A549 (cell line): ENCODE data around the gene SLC43A3. TPM values are rescaled to one million over a fixed set of nuclear protein-coding genes. Genes with fewer than 3 reads are reported as not detected.

Experiments
- ATAC-seq, 2 experiments: fragments of 200-7000 bp in 1 of 2; fragments of >200 bp in 1 of 2; cut with Nextera tagmentation in 1 of 2; cut with Tn5 transposase in 1 of 2; 3 replicates each; pipeline versions ENCODE4 v1.8.0 to v1.9.1; 2018 to 2020; ENCODE audit warnings: mild to moderate bottlenecking in 1 of 2, moderate library complexity in 1 of 2
- CTCF ChIA-PET: fragments of 300-600 bp; sonication (Branson Sonifier 250); formaldehyde crosslinking; extraction: SDS; loops from one replicate; lab custom pipeline; 2021; ENCODE audit warnings: antibody characterized with exemption, inconsistent platforms; lab: Yijun Ruan, JAX
- POLR2A ChIA-PET: fragments of 350-600 bp; formaldehyde crosslinking; extraction: SDS; loops from one replicate; lab custom pipeline; 2021; ENCODE audit warnings: antibody characterized with exemption, inconsistent platforms; lab: Yijun Ruan, JAX
- DNase-seq, 2 experiments: peaks; one replicate each; pipeline versions ENCODE4 v3.0.0 to v3.0.0-alpha.2; 2011 to 2016; ENCODE audit warnings: low read depth in 1 of 2, low spot score in 1 of 2
- FAIRE-seq: peaks from 2 replicates; lab custom pipeline; 2011; peaks lifted over from hg19 to GRCh38; lab: Jason Lieb, UNC
- H3K27ac ChIP-seq, 2 experiments: fragments of >200 bp; sonication (Bioruptor Twin); formaldehyde crosslinking; 3 replicates each; pipeline ENCODE4 v1.5.1; 2016 to 2017
- H3K4me1 ChIP-seq: fragments of >200 bp; sonication (Bioruptor Twin); formaldehyde crosslinking; 3 replicates; pipeline ENCODE4 v1.6.1; 2016
- H3K4me2 ChIP-seq: fragments of >200 bp; sonication (Bioruptor Twin); formaldehyde crosslinking; 3 replicates; pipeline ENCODE4 v1.6.1; 2016
- H3K4me3 ChIP-seq: fragments of >200 bp; sonication (Bioruptor Twin); formaldehyde crosslinking; 3 replicates; pipeline ENCODE4 v1.5.1; 2016
- H3K9me3 ChIP-seq: fragments of >200 bp; sonication (Bioruptor Twin); formaldehyde crosslinking; 3 replicates; pipeline ENCODE4 v1.6.1; 2016
- ATOH8 ChIP-seq: fragments of 250-450 bp; sonication (Bioruptor Pico); IDR thresholded peaks from 2 replicates; pipeline ENCODE4 v1.5.0; 2020; ENCODE audit warnings: low read depth, mild to moderate bottlenecking, moderate library complexity
- CEBPB ChIP-seq, 2 experiments: fragments of >200 bp in 1 of 2; sonication (Bioruptor Twin) in 1 of 2; formaldehyde crosslinking in 1 of 2; IDR thresholded peaks; 2 replicates each; pipeline ENCODE4 v1.6.1; 2012 to 2016
- CTCF ChIP-seq: fragments of >200 bp; sonication (Bioruptor Twin); formaldehyde crosslinking; IDR thresholded peaks from 3 replicates; pipeline ENCODE4 v1.5.1; 2016
- EP300 ChIP-seq, 2 experiments: fragments of >200 bp; sonication (Bioruptor Twin); formaldehyde crosslinking; IDR thresholded peaks; 2 replicates in 1 of 2; 3 replicates in 1 of 2; pipeline ENCODE4 v1.6.1; 2016 to 2017
- FOSL2 ChIP-seq, 2 experiments: fragments of 450-650 bp in 1 of 2; fragments of >200 bp in 1 of 2; sonication (Bioruptor Twin) in 1 of 2; formaldehyde crosslinking; IDR thresholded peaks; 2 replicates each; pipeline versions ENCODE4 v1.5.0 to v1.6.1; 2016 to 2020; ENCODE audit warnings: mild to moderate bottlenecking in 1 of 2, moderate library complexity in 1 of 2
- FOXS1 ChIP-seq: fragments of 250-450 bp; sonication (Bioruptor Pico); IDR thresholded peaks from 2 replicates; pipeline ENCODE4 v1.5.0; 2020; ENCODE audit warnings: mild to moderate bottlenecking, moderate library complexity
- GATA3 ChIP-seq: IDR thresholded peaks from 2 replicates; pipeline ENCODE4 v1.6.1; 2012; ENCODE audit warnings: borderline replicate concordance
- HOXB5 ChIP-seq: fragments of 250-450 bp; sonication (Bioruptor Pico); IDR thresholded peaks from 2 replicates; pipeline ENCODE4 v1.5.0; 2020; ENCODE audit warnings: mild to moderate bottlenecking, moderate library complexity
- JUN ChIP-seq, 2 experiments: fragments of >200 bp; sonication (Bioruptor Twin); formaldehyde crosslinking; IDR thresholded peaks; 2 replicates in 1 of 2; 3 replicates in 1 of 2; pipeline ENCODE4 v1.6.1; 2016 to 2017
- JUNB ChIP-seq: fragments of >200 bp; sonication (Bioruptor Twin); formaldehyde crosslinking; IDR thresholded peaks from 2 replicates; pipeline ENCODE4 v1.6.1; 2016
- MAFK ChIP-seq: fragments of 450-650 bp; IDR thresholded peaks from 2 replicates; pipeline ENCODE4 v1.6.1; 2014; ENCODE audit not compliant: partially characterized antibody
- MAX ChIP-seq: IDR thresholded peaks from 2 replicates; pipeline ENCODE4 v1.6.1; 2012
- NR3C1 ChIP-seq: fragments of >200 bp; sonication (Bioruptor Twin); formaldehyde crosslinking; IDR thresholded peaks from 3 replicates; pipeline ENCODE4 v1.6.1; 2017
- PHF8 ChIP-seq: fragments of 200-600 bp; sonication (generic); IDR thresholded peaks from 2 replicates; pipeline ENCODE4 v1.6.1; 2016; ENCODE audit warnings: low read depth, mild to moderate bottlenecking, antibody characterized with exemption, moderate library complexity, borderline replicate concordance
- RAD21 ChIP-seq, 2 experiments: fragments of >200 bp in 1 of 2; sonication (Bioruptor Twin) in 1 of 2; formaldehyde crosslinking in 1 of 2; IDR thresholded peaks in 1 of 2; conservative IDR thresholded peaks in 1 of 2; 2 replicates in 1 of 2; 3 replicates in 1 of 2; pipeline ENCODE4 v1.6.1; 2012 to 2018; ENCODE audit warnings: inconsistent platforms in 1 of 2
- SMC3 ChIP-seq: fragments of >200 bp; sonication (Bioruptor Twin); formaldehyde crosslinking; IDR thresholded peaks from 3 replicates; pipeline ENCODE4 v1.6.1; 2018; ENCODE audit warnings: inconsistent platforms
- WGBS: methylation state at CpG from one replicate; pipeline ENCODE4 v1.1.6; 2017; ENCODE audit errors: missing lambda C conversion rate; 5-methylcytosine and 5-hydroxymethylcytosine counted together
- polyA plus RNA-seq, 4 experiments: library from polyadenylated mRNA; depleted of rRNA in 3 of 4; stranded (reverse); fragments of >200 nt; fragmentation: RNase III in 1 of 4; extraction: RNeasy Plus Mini Kit Qiagen cat#74134 plus additional on column Dnase treatment in 1 of 4; gene quantifications; 2 replicates in 3 of 4; 3 replicates in 1 of 4; pipeline ENCODE4 v1.2.3, GENCODE V29; 2011 to 2017
- TF ChIP-seq, protein P1 (sequence below): fragments of >200 bp; sonication (Bioruptor Twin); formaldehyde crosslinking; IDR thresholded peaks from 3 replicates; pipeline ENCODE4 v1.6.1; 2016
- TF ChIP-seq, protein P2 (sequence below): fragments of >200 bp; sonication (Bioruptor Twin); formaldehyde crosslinking; IDR thresholded peaks from 2 replicates; pipeline ENCODE4 v1.6.1; 2016

Gene SLC43A3
- polyA plus RNA-seq, 2 of the 4 experiments (the other 2 are of a cell fraction): 0.12 to 0.30 TPM

GRCh38 chr11:57436031-57436430 is 9.1 kb upstream of the SLC43A3 start:
- H3K9me3 ChIP-seq: no peaks in the 10 kb centered on the region
- ATAC-seq: no peak
- H3K27ac ChIP-seq: peak overlapping the region; percentile 41 to 80; a peak in 5 of 6 replicates
- H3K4me1 ChIP-seq: peaks cover 36% of the 10 kb centered on the region
- 77% methylated on average over 7 of the region's 7 CpGs for WGBS
- H3K4me3 ChIP-seq: no peak overlapping the region
- POLR2A ChIA-PET: interaction anchor here (0.6 kb wide), 1 partner anchor 13 kb away, joined by 3 read pairs; no protein-coding TSS in a partner anchor
- DNase-seq: no peak
- no peak for TF ChIP-seq NR3C1
- no peak for TF ChIP-seq FOSL2 (IDR thresholded peaks at IDR 0.05)
- peak; percentile 60; the same call in 1 of the 2 replicates for TF ChIP-seq FOSL2 (CRISPR knock-in tag; IDR thresholded peaks at IDR 0.05)
- CTCF ChIA-PET: interaction anchor here (0.8 to 2.5 kb wide), 7 partner anchors 8 to 91 kb away, joined by 3 to 21 read pairs (median 5); partner anchors contain the start of gene RTN4RL2
- no peak overlapping the region for H3K4me2 ChIP-seq
- FAIRE-seq: no peak

- peak; percentile 98 for FAIRE-seq
- peak overlapping the region; percentile 56 for H3K4me2 ChIP-seq
- CTCF ChIA-PET: interaction anchor here (0.5 to 6.1 kb wide), 6 partner anchors 9 to 784 kb away, joined by 3 to 37 read pairs (median 3); no protein-coding TSS in a partner anchor
- peak; percentile 88 to 95 for ATAC-seq
- no peaks in the 10 kb centered on the region for H3K9me3 ChIP-seq
- DNase-seq: peak; percentile 69 to 89
- 54% methylated on average over 15 of the region's 15 CpGs for WGBS
- H3K27ac ChIP-seq: peak overlapping the region; percentile 75 to 80
- H3K4me1 ChIP-seq: peaks cover 36% of the 10 kb centered on the region
- POLR2A ChIA-PET: interaction anchor here (1.0 kb wide), 1 partner anchor 74 kb away, joined by 3 read pairs; no protein-coding TSS in a partner anchor
- TF ChIP-seq RAD21 (conservative IDR thresholded peaks at IDR 0.05 in 1 of 2, IDR thresholded peaks at IDR 0.05 in 1 of 2) (peak in 1 of 2 experiments; percentile 41; a peak in 1 of 5 replicates), PHF8 (no peak), CEBPB (IDR thresholded peaks at IDR 0.05) (peak; percentile 100), MAFK (peak; percentile 1), EP300 (IDR thresholded peaks at IDR 0.05) (peak; percentile 84 to 92; a peak in 3 of 5 replicates), CTCF (no peak), NR3C1 (no peak), JUNB (peak; percentile 87), FOXS1 (CRISPR knock-in tag) (no peak), ATOH8 (CRISPR knock-in tag) (0 out of 2 replicates have a peak, but pooled peaks have one; percentile 33), FOSL2 (IDR thresholded peaks at IDR 0.05) (peak; percentile 86), FOSL2 (CRISPR knock-in tag; IDR thresholded peaks at IDR 0.05) (peak; percentile 91), JUN (IDR thresholded peaks at IDR 0.05) (peak; percentile 90 to 92), MAX (peak; percentile 61), SMC3 (peak; percentile 52), GATA3 (peak; percentile 85), HOXB5 (CRISPR knock-in tag) (peak; percentile 71)
- TF ChIP-seq, protein P1, sequence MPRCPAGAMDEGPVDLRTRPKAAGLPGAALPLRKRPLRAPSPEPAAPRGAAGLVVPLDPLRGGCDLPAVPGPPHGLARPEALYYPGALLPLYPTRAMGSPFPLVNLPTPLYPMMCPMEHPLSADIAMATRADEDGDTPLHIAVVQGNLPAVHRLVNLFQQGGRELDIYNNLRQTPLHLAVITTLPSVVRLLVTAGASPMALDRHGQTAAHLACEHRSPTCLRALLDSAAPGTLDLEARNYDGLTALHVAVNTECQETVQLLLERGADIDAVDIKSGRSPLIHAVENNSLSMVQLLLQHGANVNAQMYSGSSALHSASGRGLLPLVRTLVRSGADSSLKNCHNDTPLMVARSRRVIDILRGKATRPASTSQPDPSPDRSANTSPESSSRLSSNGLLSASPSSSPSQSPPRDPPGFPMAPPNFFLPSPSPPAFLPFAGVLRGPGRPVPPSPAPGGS: peak; percentile 91; the same call in 2 of the 3 replicates
- TF ChIP-seq, protein P2, sequence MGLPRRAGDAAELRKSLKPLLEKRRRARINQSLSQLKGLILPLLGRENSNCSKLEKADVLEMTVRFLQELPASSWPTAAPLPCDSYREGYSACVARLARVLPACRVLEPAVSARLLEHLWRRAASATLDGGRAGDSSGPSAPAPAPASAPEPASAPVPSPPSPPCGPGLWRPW: peak; percentile 100
- H3K4me3 ChIP-seq: no peak overlapping the region
Observed at GRCh38 chr11:57434640-57435546, 8.0 kb upstream of the SLC43A3 start.
